A673 (cell line): Measurements from ENCODE around the gene PMEPA1. TPM values are rescaled to one million over a fixed set of nuclear protein-coding genes. Genes with fewer than 3 reads are reported as not detected.

Experiments
- BruUV-seq: library from RNA; stranded (reverse); fragments of 400-500 nt; replicated peaks from 2 replicates; lab custom pipeline; 2021; lab: Mats Ljungman, UMichigan
- CTCF ChIA-PET: fragments of 300-600 bp; sonication (Branson Sonifier 250); formaldehyde crosslinking; loops from one replicate; lab custom pipeline; 2022; ENCODE audit warnings: antibody characterized with exemption; lab: Charles Lee
- POLR2A ChIA-PET: fragments of 300-600 bp; sonication (Branson Sonifier 250); formaldehyde crosslinking; loops from one replicate; lab custom pipeline; 2022; ENCODE audit warnings: antibody characterized with exemption; ENCODE audit not compliant: low non-redundant PET; lab: Charles Lee
- DNase-seq: peaks from one replicate; pipeline ENCODE4 v3.0.0-alpha.2; 2015; ENCODE audit warnings: low spot score
- H3K27ac ChIP-seq: fragments of 200-600 bp; sonication (generic); 2 replicates; pipeline ENCODE4 v1.5.1; 2016; ENCODE audit warnings: mixed run types, low read depth, mild to moderate bottlenecking, mixed read lengths, antibody characterized with exemption, low read length; ENCODE audit not compliant: poor library complexity, severe bottlenecking
- H3K27me3 ChIP-seq: fragments of 200-600 bp; sonication (generic); replicated peaks from 2 replicates; pipeline ENCODE4 v1.6.1; 2017; ENCODE audit warnings: mixed run types, low read depth, mild to moderate bottlenecking, mixed read lengths, antibody characterized with exemption, low read length; ENCODE audit not compliant: insufficient read depth, poor library complexity
- H3K36me3 ChIP-seq: fragments of 200-600 bp; sonication (generic); 2 replicates; pipeline ENCODE4 v1.6.1; 2016; ENCODE audit warnings: mixed run types, mild to moderate bottlenecking, mixed read lengths, antibody characterized with exemption, low read length; ENCODE audit not compliant: insufficient read depth, poor library complexity, severe bottlenecking
- H3K4me1 ChIP-seq: fragments of 200-600 bp; sonication (generic); 2 replicates; pipeline ENCODE4 v1.6.1; 2017; ENCODE audit warnings: mixed run types, mild to moderate bottlenecking, mixed read lengths, antibody characterized with exemption, low read length; ENCODE audit not compliant: insufficient read depth, poor library complexity, severe bottlenecking
- H3K4me3 ChIP-seq: fragments of 200-600 bp; sonication (generic); 2 replicates; pipeline ENCODE4 v1.5.1; 2016; ENCODE audit warnings: low read depth, mixed run types, mild to moderate bottlenecking, mixed read lengths, low read length; ENCODE audit not compliant: poor library complexity, severe bottlenecking
- H3K9me3 ChIP-seq: fragments of 200-600 bp; sonication (generic); 2 replicates; pipeline ENCODE4 v1.6.1; 2016; ENCODE audit warnings: mixed run types, low read depth, mild to moderate bottlenecking, mixed read lengths, antibody characterized with exemption, low read length; ENCODE audit not compliant: poor library complexity, severe bottlenecking
- EZH2 ChIP-seq: fragments of 200-600 bp; sonication (generic); IDR thresholded peaks from 2 replicates; pipeline ENCODE4 v1.6.1; 2017; ENCODE audit warnings: borderline replicate concordance, low read depth, mild to moderate bottlenecking, mixed read lengths, antibody characterized with exemption, low read length; ENCODE audit not compliant: poor library complexity, severe bottlenecking
- intact Hi-C: fragments of 100-400 bp; cut with micrococcal nuclease; formaldehyde crosslinking; loops from one replicate; pipeline ENCODE4 v1.10.0; 2022; ENCODE audit not compliant: unreplicated experiment
- total RNA-seq: library from RNA; stranded (reverse); gene quantifications from 2 replicates; pipeline ENCODE4 v1.2.3, GENCODE V29; 2021
- TF ChIP-seq, protein P1 (sequence below): fragments of 300-800, 200-600 bp; sonication (generic); conservative IDR thresholded peaks from 2 replicates; pipeline ENCODE4 v1.5.1; 2017; ENCODE audit warnings: low read depth, mild to moderate bottlenecking, antibody characterized with exemption, low read length, moderate library complexity, mixed read lengths

PMEPA1 gene
- total RNA-seq, 1 experiment from 2014 or later = 9.7 TPM

DNA sequence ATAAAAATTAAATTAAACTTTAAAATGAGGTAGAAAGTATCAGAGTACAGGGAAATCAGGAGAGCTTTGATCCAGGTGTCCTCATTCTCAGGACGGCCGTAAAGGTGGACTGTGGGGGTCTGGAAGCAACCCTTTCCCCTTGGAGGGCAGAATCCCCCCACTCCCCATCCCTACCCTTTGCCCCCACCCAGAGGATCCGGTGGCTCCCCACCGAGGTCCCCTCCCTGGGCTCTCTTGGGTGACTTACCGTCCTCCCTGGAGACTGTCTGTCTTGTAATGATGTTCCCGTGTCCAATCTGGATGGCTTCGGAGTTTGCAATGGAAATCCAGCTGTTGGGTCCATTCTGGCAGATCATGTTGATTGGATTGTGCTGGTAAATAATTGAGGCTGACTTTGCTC lies 96.9 kb downstream of the PMEPA1 start:
- Histone ChIP-seq H3K4me3 (no peak overlapping the region), H3K27me3 (no peaks in the 10 kb centered on the region), H3K27ac (no peak overlapping the region), H3K4me1 (no peaks in the 10 kb centered on the region), H3K36me3 (no peaks in the 10 kb centered on the region), H3K9me3 (no peaks in the 10 kb centered on the region)
- CTCF ChIA-PET = no interaction called here
- intact Hi-C loops = no loop called here
- no peak for DNase-seq
- POLR2A ChIA-PET = interaction anchor here (0.6 kb wide), 1 partner anchor 1220 kb away, joined by 4 read pairs; the partner anchor contains the start of gene CSTF1
- no TSS peak for BruUV-seq
- TF ChIP-seq EZH2 = no peak
- TF ChIP-seq, protein P1, sequence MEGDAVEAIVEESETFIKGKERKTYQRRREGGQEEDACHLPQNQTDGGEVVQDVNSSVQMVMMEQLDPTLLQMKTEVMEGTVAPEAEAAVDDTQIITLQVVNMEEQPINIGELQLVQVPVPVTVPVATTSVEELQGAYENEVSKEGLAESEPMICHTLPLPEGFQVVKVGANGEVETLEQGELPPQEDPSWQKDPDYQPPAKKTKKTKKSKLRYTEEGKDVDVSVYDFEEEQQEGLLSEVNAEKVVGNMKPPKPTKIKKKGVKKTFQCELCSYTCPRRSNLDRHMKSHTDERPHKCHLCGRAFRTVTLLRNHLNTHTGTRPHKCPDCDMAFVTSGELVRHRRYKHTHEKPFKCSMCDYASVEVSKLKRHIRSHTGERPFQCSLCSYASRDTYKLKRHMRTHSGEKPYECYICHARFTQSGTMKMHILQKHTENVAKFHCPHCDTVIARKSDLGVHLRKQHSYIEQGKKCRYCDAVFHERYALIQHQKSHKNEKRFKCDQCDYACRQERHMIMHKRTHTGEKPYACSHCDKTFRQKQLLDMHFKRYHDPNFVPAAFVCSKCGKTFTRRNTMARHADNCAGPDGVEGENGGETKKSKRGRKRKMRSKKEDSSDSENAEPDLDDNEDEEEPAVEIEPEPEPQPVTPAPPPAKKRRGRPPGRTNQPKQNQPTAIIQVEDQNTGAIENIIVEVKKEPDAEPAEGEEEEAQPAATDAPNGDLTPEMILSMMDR = no peak

DNA sequence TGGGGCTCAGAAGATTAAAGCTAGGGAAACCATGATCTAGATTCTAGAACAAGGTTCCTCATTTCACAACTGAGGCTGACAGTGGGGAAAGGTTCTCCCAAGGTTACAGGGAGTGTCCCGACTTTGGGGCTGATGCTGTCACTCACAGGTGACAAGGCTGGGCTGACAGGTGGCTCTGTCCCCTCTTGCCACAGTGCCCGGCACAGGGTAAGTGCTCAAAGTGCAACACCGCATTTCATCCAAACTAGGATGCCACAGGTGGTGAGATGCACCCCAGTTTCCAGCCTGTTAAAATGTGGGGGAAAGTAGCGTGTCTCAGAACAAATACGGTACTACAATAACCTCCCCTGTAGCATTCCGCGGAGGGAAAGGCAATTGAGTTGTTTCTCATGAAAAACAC lies 97.4 kb downstream of the PMEPA1 start:
- BruUV-seq = no TSS peak
- H3K9me3 ChIP-seq = no peaks in the 10 kb centered on the region
- intact Hi-C loops = no loop called here
- no peak overlapping the region for H3K27ac ChIP-seq
- ChIA-PET CTCF (no interaction called here), POLR2A (interaction anchor here (0.6 kb wide), 1 partner anchor 1220 kb away, joined by 4 read pairs; the partner anchor contains the start of gene CSTF1)
- DNase-seq = no peak
- no peaks in the 10 kb centered on the region for H3K4me1 ChIP-seq
- no peaks in the 10 kb centered on the region for H3K27me3 ChIP-seq
- H3K36me3 ChIP-seq = no peaks in the 10 kb centered on the region
- TF ChIP-seq, protein P1 = no peak
- TF ChIP-seq EZH2 = no peak
- H3K4me3 ChIP-seq = no peak overlapping the region

DNA sequence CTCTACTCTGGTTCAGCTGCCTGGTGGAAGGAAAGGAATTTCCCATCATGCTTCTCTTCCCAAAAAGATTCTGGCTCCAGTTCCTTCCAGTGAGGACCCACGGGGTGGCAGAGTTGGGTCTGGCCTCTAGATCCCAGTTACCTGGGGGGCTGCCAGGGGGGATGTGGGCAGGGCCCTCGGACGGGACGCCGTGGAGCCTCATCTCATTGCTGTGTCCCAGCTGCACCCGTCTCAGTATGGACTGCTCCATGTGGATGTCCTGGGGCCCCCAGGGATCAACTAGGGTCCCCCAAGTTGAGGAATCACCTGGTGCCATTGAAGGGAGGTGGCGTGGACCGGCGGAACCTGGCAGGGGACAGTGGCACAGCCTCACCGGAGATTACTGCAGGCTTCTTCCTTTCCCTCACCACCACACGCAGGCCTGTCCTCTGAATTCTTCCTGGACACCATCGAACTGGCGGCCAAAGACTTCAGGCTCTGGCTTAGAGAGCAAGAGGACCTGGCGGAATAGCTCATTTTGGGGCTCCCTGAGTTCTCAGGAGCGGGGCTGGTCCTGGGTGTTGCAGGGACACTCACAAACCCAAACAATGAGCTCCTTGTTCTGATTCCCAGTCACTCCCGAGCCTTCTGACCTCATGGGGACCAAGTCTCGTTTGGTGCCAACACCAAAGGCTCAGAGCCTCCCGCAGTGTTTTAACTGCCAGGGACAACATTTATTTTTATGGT lies 98.1 kb downstream of the PMEPA1 start:
- Histone ChIP-seq H3K27me3 (no peaks in the 10 kb centered on the region), H3K4me1 (no peaks in the 10 kb centered on the region), H3K9me3 (no peaks in the 10 kb centered on the region), H3K36me3 (no peaks in the 10 kb centered on the region), H3K27ac (no peak overlapping the region), H3K4me3 (no peak overlapping the region)
- no TSS peak for BruUV-seq
- no peak for TF ChIP-seq EZH2
- TF ChIP-seq, protein P1 = no peak
- ChIA-PET CTCF (interaction anchor here (0.7 kb wide), 1 partner anchor 43 kb away, joined by 7 read pairs; no protein-coding TSS in a partner anchor), POLR2A (no interaction called here)
- DNase-seq = no peak
- intact Hi-C loops = no loop called here
